Non-pigmented ciliary epithelial cell (primary cell): Measurements from ENCODE around the gene SUGCT.

Experiments
- DNase-seq: peaks from one replicate; pipeline ENCODE4 v3.0.0-alpha.2; 2010; ENCODE audit warnings: low read depth

Gene SUGCT

GRCh38 chr7:40784176-40784575 lies 649.4 kb downstream of the SUGCT start:
- DNase-seq = no peak

GRCh38 chr7:40786909-40787308 lies 652.1 kb downstream of the SUGCT start:
- DNase-seq = no peak

GRCh38 chr7:40793132-40793531 lies 658.3 kb downstream of the SUGCT start:
- no peak for DNase-seq

GRCh38 chr7:40795607-40796006 lies 660.8 kb downstream of the SUGCT start:
- DNase-seq = no peak

- no peak for DNase-seq
Observed at GRCh38 chr7:40796723-40797122, 661.9 kb downstream of the SUGCT start.

- no peak for DNase-seq
Observed at GRCh38 chr7:40798613-40799012, 663.8 kb downstream of the SUGCT start.

- DNase-seq = no peak
Observed at GRCh38 chr7:40799493-40800403, 664.9 kb downstream of the SUGCT start.

GRCh38 chr7:40800771-40801170 lies 666.0 kb downstream of the SUGCT start:
- no peak for DNase-seq

- no peak for DNase-seq
Observed at GRCh38 chr7:40802497-40802896, 667.7 kb downstream of the SUGCT start.

GRCh38 chr7:40804477-40805215 lies 669.8 kb downstream of the SUGCT start:
- no peak for DNase-seq

GRCh38 chr7:40805361-40805760 lies 670.6 kb downstream of the SUGCT start:
- no peak for DNase-seq

- peak; percentile 84 for DNase-seq
Observed at GRCh38 chr7:40808378-40808942, 673.7 kb downstream of the SUGCT start.

GRCh38 chr7:40810274-40810673 lies 675.5 kb downstream of the SUGCT start:
- DNase-seq = no peak

GRCh38 chr7:40811666-40812065 lies 676.9 kb downstream of the SUGCT start:
- DNase-seq = no peak

GRCh38 chr7:40815022-40815421 lies 680.2 kb downstream of the SUGCT start:
- DNase-seq = no peak

GRCh38 chr7:40815512-40815911 lies 680.7 kb downstream of the SUGCT start:
- no peak for DNase-seq

GRCh38 chr7:40822861-40823260 lies 688.1 kb downstream of the SUGCT start:
- no peak for DNase-seq

- no peak for DNase-seq
Observed at GRCh38 chr7:40824461-40824860, 689.7 kb downstream of the SUGCT start.

GRCh38 chr7:40826411-40827221 lies 691.8 kb downstream of the SUGCT start:
- DNase-seq = no peak

GRCh38 chr7:40827222-40828085 lies 692.6 kb downstream of the SUGCT start:
- DNase-seq = no peak
